ENCODE measurements around the gene GP9. TPM values are rescaled to one million over a fixed set of nuclear protein-coding genes. Genes with fewer than 3 reads are reported as not detected.

Gene GP9
- total and polyA plus RNA-seq, 9 of the 15 experiments (the other 6 are each of a cell fraction or from before 2014, with no cell fraction given): not detected

GRCh38 chr3:129061023-129061887 lies 676 bp downstream of the GP9 start:
- in situ Hi-C loops (cut with MboI) (no loop called here), intact Hi-C loops (cut with micrococcal nuclease) (no loop called here)
- ChIA-PET POLR2A (no interaction called here), CTCF (ENCODE audit: low intra/inter-chr PET ratio) (no interaction called here)
- Histone ChIP-seq H3K4me3 (no peak overlapping the region), H3K9ac (ENCODE audit: insufficient read depth in 1 of 2, low read depth in 2 of 2, low read length in 2 of 2) (no peak overlapping the region), H3K9me1 (ENCODE audit: control insufficient read depth, insufficient read depth, low read length) (no peaks in the 10 kb centered on the region), H3K4me2 (ENCODE audit: insufficient read depth, low read length) (no peak overlapping the region), H3K79me2 (ENCODE audit: control insufficient read depth, insufficient read depth, low read length) (no peaks in the 10 kb centered on the region), H3K4me1 (replicated peaks in 1 of 2; ENCODE audit: control insufficient read depth in 2 of 2, insufficient read depth in 2 of 2, low read length in 2 of 2) (peaks cover 9 to 21% of the 10 kb centered on the region in 2 experiments; a peak in 4 of 5 replicates), H3K27me3 (ENCODE audit: control insufficient read depth in 2 of 2, insufficient read depth in 2 of 2, low read length in 2 of 2) (no peaks in the 10 kb centered on the region), H3K36me3 (ENCODE audit: control insufficient read depth, insufficient read depth, low read length) (no peaks in the 10 kb centered on the region), H2AFZ (ENCODE audit: low read depth, low read length) (no peak overlapping the region), H4K20me1 (replicated peaks; ENCODE audit: control insufficient read depth, insufficient read depth, low read length) (no peaks in the 10 kb centered on the region), H3K9me3 (replicated peaks; ENCODE audit: control insufficient read depth, insufficient read depth, low read depth, low read length) (no peaks in the 10 kb centered on the region), H3K27ac (ENCODE audit: extremely low read depth, low read depth, low read length) (no peak overlapping the region)
- ATAC-seq (no peak), FAIRE-seq (no peak), DNase-seq (ENCODE audit: extremely low read depth in 1 of 4, low spot score in 3 of 4) (no peak)
- no TSS peak for BruUV-seq (replicated peaks)
- TF ChIP-seq THRB (CRISPR knock-in tag; conservative IDR thresholded peaks at IDR 0.05) (no peak), GATAD2B (IDR thresholded peaks at IDR 0.05; ENCODE audit: borderline replicate concordance) (no peak), DPF2 (IDR thresholded peaks at IDR 0.05) (no peak), SP2 (IDR thresholded peaks at IDR 0.05; ENCODE audit: extremely low read depth, low read depth, low read length, poor library complexity, severe bottlenecking) (no peak), PCBP1 (IDR thresholded peaks at IDR 0.05; ENCODE audit: low read depth, low read length, poor library complexity, severe bottlenecking) (no peak), CC2D1A (IDR thresholded peaks at IDR 0.05) (no peak), ZNF507 (tag; conservative IDR thresholded peaks at IDR 0.05) (no peak)
- TF ChIP-seq, protein P1, sequence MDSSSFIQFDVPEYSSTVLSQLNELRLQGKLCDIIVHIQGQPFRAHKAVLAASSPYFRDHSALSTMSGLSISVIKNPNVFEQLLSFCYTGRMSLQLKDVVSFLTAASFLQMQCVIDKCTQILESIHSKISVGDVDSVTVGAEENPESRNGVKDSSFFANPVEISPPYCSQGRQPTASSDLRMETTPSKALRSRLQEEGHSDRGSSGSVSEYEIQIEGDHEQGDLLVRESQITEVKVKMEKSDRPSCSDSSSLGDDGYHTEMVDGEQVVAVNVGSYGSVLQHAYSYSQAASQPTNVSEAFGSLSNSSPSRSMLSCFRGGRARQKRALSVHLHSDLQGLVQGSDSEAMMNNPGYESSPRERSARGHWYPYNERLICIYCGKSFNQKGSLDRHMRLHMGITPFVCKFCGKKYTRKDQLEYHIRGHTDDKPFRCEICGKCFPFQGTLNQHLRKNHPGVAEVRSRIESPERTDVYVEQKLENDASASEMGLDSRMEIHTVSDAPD (CRISPR knock-in tag; IDR thresholded peaks at IDR 0.05): no peak
- WGBS (ENCODE audit: insufficient coverage, low coverage, missing lambda C conversion rate): 78% methylated on average over 9 of the region's 19 CpGs
